PC-9 (cell line): ENCODE results near the gene ZNF573. TPM values are rescaled to one million over a fixed set of nuclear protein-coding genes. Genes with fewer than 3 reads are reported as not detected.
"Not testable (repeated sequence)": the region's sequence is repeated elsewhere in the genome, so short reads cannot be mapped to it uniquely, and the experiment has no call there.

Experiments
- Bru-seq: library from RNA; stranded (reverse); fragments of 400-500 nt; gene quantifications from one replicate; lab custom pipeline; 2021; lab: Mats Ljungman, UMichigan
- BruChase-seq, 2 experiments: library from RNA; stranded (reverse); fragments of 400-500 nt; gene quantifications; one replicate each; lab custom pipeline; 2021; lab: Mats Ljungman, UMichigan
- BruUV-seq: library from RNA; stranded (reverse); fragments of 400-500 nt; replicated peaks from 2 replicates; lab custom pipeline; 2021; lab: Mats Ljungman, UMichigan
- CTCF ChIA-PET: fragments of 300-600 bp; sonication (Branson Sonifier 250); formaldehyde crosslinking; loops from one replicate; lab custom pipeline; 2022; ENCODE audit warnings: antibody characterized with exemption; lab: Charles Lee
- POLR2A ChIA-PET: fragments of 300-600 bp; sonication (Branson Sonifier 250); formaldehyde crosslinking; loops from one replicate; lab custom pipeline; 2022; ENCODE audit warnings: antibody characterized with exemption; ENCODE audit not compliant: unreplicated experiment; lab: Charles Lee
- DNase-seq, 2 experiments: peaks; one replicate each; pipeline versions ENCODE4 v3.0.0 to v3.0.0-alpha.2; 2015 to 2022; ENCODE audit warnings: mixed read lengths in 1 of 2
- H2AFZ ChIP-seq: fragments of 200-600 bp; sonication (generic); 2 replicates; pipeline ENCODE4 v1.8.1; 2017; ENCODE audit warnings: antibody characterized with exemption
- H3F3A ChIP-seq: fragments of 200-600 bp; sonication (generic); 2 replicates; pipeline ENCODE4 v1.8.1; 2017; ENCODE audit warnings: antibody characterized with exemption, mild to moderate bottlenecking, low read depth; ENCODE audit not compliant: insufficient read depth
- H3K27ac ChIP-seq: fragments of 200-600 bp; sonication (generic); 2 replicates; pipeline ENCODE4 v1.6.1; 2016; ENCODE audit warnings: mixed run types
- H3K27me3 ChIP-seq: fragments of 200-600 bp; sonication (generic); 2 replicates; pipeline ENCODE4 v1.6.1; 2016; ENCODE audit warnings: low read depth, mixed run types; ENCODE audit not compliant: insufficient read depth
- H3K36me3 ChIP-seq: fragments of 200-600 bp; sonication (generic); 2 replicates; pipeline ENCODE4 v1.6.1; 2016; ENCODE audit warnings: low read depth, mixed run types
- H3K4me1 ChIP-seq: fragments of 200-600 bp; sonication (generic); replicated peaks from 2 replicates; pipeline ENCODE4 v1.6.1; 2016; ENCODE audit warnings: mixed run types; ENCODE audit not compliant: insufficient read depth
- H3K4me2 ChIP-seq: fragments of 200-600 bp; sonication (generic); 2 replicates; pipeline ENCODE4 v1.6.1; 2017; ENCODE audit warnings: mixed run types
- H3K4me3 ChIP-seq: fragments of 200-600 bp; sonication (generic); 2 replicates; pipeline ENCODE4 v1.6.1; 2016; ENCODE audit warnings: mixed run types
- H3K79me2 ChIP-seq: fragments of 200-600 bp; sonication (generic); 2 replicates; pipeline ENCODE4 v1.6.1; 2017; ENCODE audit warnings: low read depth, mixed run types
- H3K9me2 ChIP-seq: fragments of 200-600 bp; sonication (generic); 2 replicates; pipeline ENCODE4 v1.8.1; 2017; ENCODE audit warnings: mild to moderate bottlenecking; ENCODE audit not compliant: insufficient read depth
- H3K9me3 ChIP-seq: fragments of 200-600 bp; sonication (generic); 2 replicates; pipeline ENCODE4 v1.8.1; 2016; ENCODE audit warnings: low read depth; ENCODE audit not compliant: insufficient read depth
- H4K20me1 ChIP-seq: fragments of 200-600 bp; sonication (generic); 2 replicates; pipeline ENCODE4 v1.8.1; 2017; ENCODE audit not compliant: insufficient read depth
- EZH2 ChIP-seq: fragments of 200-600 bp; sonication (generic); IDR thresholded peaks from 2 replicates; pipeline ENCODE4 v1.8.0; 2017; ENCODE audit warnings: antibody characterized with exemption, low read depth
- intact Hi-C: fragments of 100-400 bp; cut with micrococcal nuclease; formaldehyde crosslinking; loops from one replicate; pipeline ENCODE4 v1.10.0; 2022; ENCODE audit not compliant: unreplicated experiment
- long read RNA-seq: library from polyadenylated mRNA; stranded (forward); transcript quantifications from one replicate; pipeline ENCODE4 v2.0.0, GENCODE V29; 2022
- total RNA-seq: library from RNA; stranded (reverse); gene quantifications from 2 replicates; pipeline ENCODE4 v1.2.3, GENCODE V29; 2021
- TF ChIP-seq, protein P1 (sequence below): fragments of 200-600 bp; sonication (generic); conservative IDR thresholded peaks from 2 replicates; pipeline ENCODE4 v1.6.1; 2017; ENCODE audit warnings: mixed run types, antibody characterized with exemption, mild to moderate bottlenecking, moderate library complexity

Gene ZNF573
- total RNA-seq (5.5 and 7.9 TPM in 2 replicates), Bru-seq, nascent RNA (percentile 43 among the genes with signal in this experiment), BruChase-seq, experiment 1, labeled RNA remaining after a 2-hour chase (percentile 44 among the genes with signal in this experiment), BruChase-seq, experiment 2, labeled RNA remaining after a 6-hour chase (percentile 32 among the genes with signal in this experiment)
- long read RNA-seq, partial matches to known transcripts = 0 of 3 reads
- long read RNA-seq, other reads (novel, unspliced or antisense) = 3 of 3 reads

DNA sequence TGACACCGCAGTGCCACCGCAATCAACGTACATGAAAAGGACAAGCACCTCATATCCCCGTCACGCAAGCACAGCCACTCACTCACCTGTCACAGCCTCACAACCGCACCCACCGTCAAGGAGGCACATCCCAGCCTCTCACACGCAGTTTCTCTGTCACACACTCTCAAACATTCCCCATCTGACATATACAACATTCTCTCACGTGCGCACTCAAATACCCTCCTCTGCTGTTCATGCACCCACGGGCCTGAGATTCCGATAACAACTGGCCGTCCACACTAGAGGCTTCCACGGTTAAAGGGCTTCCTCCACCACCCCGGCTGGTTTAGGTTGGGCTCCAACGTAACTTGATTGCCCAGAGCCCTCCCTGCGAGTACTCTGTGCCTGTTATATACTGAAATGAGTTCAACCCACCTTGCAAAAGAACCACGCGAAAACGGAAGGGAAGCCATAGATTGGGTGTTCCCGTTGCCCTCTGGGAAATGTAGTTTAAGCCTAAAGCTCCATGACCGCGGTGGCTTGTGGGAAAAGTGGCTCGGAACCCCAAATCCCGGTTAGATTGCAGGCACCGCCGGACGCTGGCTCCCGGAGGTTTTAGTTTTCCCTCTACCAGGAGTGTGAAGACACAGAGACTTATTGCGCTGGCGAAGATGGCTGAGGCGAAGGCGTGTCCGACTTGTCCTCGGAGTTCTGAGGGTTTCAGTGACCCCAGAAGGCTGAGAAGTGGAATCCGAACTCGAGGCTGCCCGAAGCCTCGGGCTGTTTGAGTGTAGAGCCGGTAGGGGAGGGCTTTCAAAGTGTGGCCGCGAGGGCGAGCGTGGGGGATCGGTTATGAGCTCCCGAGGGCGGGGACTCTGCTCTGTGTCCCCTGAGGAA lies at the start of gene ZNF573:
TSS of gene ZNF573 (minus strand) at position 460 of the 879 bp plus-strand sequence. CDS start 5,857 bp downstream, outside the sequence.
- Histone ChIP-seq H3K36me3 (no peaks in the 10 kb centered on the region), H3K4me1 (peaks cover 4% of the 10 kb centered on the region; the same call in 1 of the 2 replicates), H3K79me2 (no peaks in the 10 kb centered on the region; the same call in 1 of the 2 replicates), H3K27ac (peak within 1 kb of the TSS; percentile 35), H2AFZ (peak within 1 kb of the TSS; percentile 97), H3F3A (no peaks in the 10 kb centered on the region), H3K9me2 (no peaks in the 10 kb centered on the region), H3K27me3 (no peaks in the 10 kb centered on the region), H3K4me3 (peak within 1 kb of the TSS; percentile 73), H3K4me2 (peak within 1 kb of the TSS; percentile 91), H4K20me1 (no peaks in the 10 kb centered on the region), H3K9me3 (no peaks in the 10 kb centered on the region)
- intact Hi-C loops = loop anchor here (2.0 kb wide), 1 partner anchor 61 kb away; the partner anchor contains the start of gene ZNF607
- DNase-seq = peak; percentile 77 to 82
- TF ChIP-seq, protein P1, sequence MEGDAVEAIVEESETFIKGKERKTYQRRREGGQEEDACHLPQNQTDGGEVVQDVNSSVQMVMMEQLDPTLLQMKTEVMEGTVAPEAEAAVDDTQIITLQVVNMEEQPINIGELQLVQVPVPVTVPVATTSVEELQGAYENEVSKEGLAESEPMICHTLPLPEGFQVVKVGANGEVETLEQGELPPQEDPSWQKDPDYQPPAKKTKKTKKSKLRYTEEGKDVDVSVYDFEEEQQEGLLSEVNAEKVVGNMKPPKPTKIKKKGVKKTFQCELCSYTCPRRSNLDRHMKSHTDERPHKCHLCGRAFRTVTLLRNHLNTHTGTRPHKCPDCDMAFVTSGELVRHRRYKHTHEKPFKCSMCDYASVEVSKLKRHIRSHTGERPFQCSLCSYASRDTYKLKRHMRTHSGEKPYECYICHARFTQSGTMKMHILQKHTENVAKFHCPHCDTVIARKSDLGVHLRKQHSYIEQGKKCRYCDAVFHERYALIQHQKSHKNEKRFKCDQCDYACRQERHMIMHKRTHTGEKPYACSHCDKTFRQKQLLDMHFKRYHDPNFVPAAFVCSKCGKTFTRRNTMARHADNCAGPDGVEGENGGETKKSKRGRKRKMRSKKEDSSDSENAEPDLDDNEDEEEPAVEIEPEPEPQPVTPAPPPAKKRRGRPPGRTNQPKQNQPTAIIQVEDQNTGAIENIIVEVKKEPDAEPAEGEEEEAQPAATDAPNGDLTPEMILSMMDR = no peak
- no peak for TF ChIP-seq EZH2
- POLR2A ChIA-PET = interaction anchor here (0.6 to 0.8 kb wide), 8 partner anchors 49 to 1651 kb away, joined by 3 to 11 read pairs (median 4); partner anchors contain the start of genes ZNF527 and ZNF790
- CTCF ChIA-PET = interaction anchor here (1.0 kb wide), 1 partner anchor 50 kb away, joined by 9 read pairs; no protein-coding TSS in a partner anchor
- TSS peak; percentile 68 for BruUV-seq

DNA sequence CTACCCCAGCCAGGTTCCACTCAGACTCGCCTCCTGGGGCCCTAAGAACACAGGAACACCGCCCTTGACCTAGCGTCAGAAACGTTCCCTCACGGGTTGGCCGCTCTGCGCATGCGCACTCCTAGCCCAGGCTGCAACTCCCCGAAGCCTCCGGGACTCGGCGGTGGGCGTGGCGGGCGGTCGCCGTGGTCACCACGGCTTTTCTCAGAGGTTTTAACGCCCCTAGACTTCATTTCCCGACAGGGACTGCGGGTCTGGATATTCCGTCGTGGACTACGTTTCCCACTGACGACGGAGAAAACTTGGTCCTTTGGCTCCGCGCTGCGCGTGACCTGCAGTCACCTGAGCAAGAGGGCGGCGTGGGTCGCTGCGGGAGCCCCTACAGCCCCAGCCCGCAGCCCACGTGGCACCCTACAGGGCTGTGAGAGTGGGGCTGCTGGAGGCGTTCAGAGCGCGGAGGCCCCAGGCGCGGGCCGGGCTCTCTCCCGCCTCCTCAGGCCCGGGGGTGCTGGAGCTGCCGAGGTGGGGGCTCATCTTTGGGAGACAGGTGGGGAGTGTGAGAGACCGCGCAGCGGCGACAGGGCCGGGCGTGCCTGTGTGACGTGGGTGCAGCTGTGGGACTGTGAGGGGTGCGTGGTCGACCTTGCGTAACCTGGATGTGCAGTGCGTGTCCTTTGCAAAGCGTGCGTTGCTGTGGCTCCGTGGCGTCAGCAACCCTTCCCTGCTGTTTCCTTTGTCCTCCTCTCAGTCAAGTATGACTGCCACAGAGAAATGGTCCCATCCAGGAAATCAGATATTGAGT lies 38.0 kb upstream of the ZNF573 start:
- no peaks in the 10 kb centered on the region for H3K4me1 ChIP-seq
- no peak overlapping the region for H3K27ac ChIP-seq
- H3F3A ChIP-seq = no peaks in the 10 kb centered on the region
- H3K9me2 ChIP-seq = no peaks in the 10 kb centered on the region
- ChIA-PET CTCF (no interaction called here), POLR2A (no interaction called here)
- no peak overlapping the region for H3K4me2 ChIP-seq
- H3K79me2 ChIP-seq = no peaks in the 10 kb centered on the region
- peaks cover 10% of the 10 kb centered on the region; the same call in 1 of the 2 replicates for H3K9me3 ChIP-seq
- H3K27me3 ChIP-seq = 0 out of 2 replicates have a peak, but pooled peaks cover 4% of the 10 kb centered on the region
- no peak overlapping the region for H3K4me3 ChIP-seq
- no peak for TF ChIP-seq EZH2
- H2AFZ ChIP-seq = no peak overlapping the region
- BruUV-seq = no TSS peak
- no peaks in the 10 kb centered on the region for H4K20me1 ChIP-seq
- no peak for DNase-seq
- intact Hi-C loops = no loop called here
- H3K36me3 ChIP-seq = no peaks in the 10 kb centered on the region

DNA sequence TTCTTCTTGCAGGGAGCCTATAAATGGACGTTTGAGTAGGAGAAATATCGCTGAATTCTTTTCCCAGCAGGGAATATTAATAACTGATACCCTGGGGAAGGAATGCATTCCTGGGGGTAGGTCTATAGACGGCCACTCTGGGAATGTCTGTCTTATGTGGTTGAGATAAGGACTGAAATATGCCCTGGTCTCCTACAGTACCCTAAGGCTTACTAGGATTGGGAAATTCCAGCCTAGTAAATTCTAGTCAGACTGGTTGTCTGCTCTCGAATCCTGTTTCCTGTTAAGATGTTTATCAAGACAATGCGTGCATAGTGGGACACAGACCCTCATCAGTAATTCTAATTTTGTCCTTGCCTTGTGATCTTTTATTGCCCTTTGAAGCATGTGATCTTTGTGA lies 36.2 kb upstream of the ZNF573 start:
- POLR2A ChIA-PET, intact Hi-C loops, H3K4me1 ChIP-seq: not testable (repeated sequence)

More for the DNA sequence above, 36.2 kb upstream of the ZNF573 start:
- H3K27ac ChIP-seq, H3K9me3 ChIP-seq, H3K9me2 ChIP-seq, H3K79me2 ChIP-seq, H3K4me3 ChIP-seq, BruUV-seq, H3K27me3 ChIP-seq, H2AFZ ChIP-seq, H4K20me1 ChIP-seq, H3K36me3 ChIP-seq, CTCF ChIA-PET, H3F3A ChIP-seq, DNase-seq, H3K4me2 ChIP-seq: not testable (repeated sequence)
